Testis (tissue), 3 donors: ENCODE results near the gene EHBP1L1. TPM values are rescaled to one million over a fixed set of nuclear protein-coding genes. Genes with fewer than 3 reads are reported as not detected.

Experiments used
- DNase-seq: peaks from one replicate; pipeline ENCODE4 v3.0.0-alpha.2; 2019
- H3K27ac ChIP-seq, 2 donors: fragments of 200-600 bp; sonication (generic); one replicate each; pipeline ENCODE4 v1.5.1; 2019
- H3K27me3 ChIP-seq: fragments of 200-600 bp; sonication (generic); one replicate; pipeline ENCODE4 v1.5.1; 2019
- H3K36me3 ChIP-seq: fragments of 200-600 bp; sonication (generic); one replicate; pipeline ENCODE4 v1.5.1; 2017; ENCODE audit warnings: low read depth; ENCODE audit errors: missing control alignments
- H3K4me1 ChIP-seq: fragments of 200-600 bp; sonication (generic); one replicate; pipeline ENCODE4 v1.5.1; 2019
- H3K4me3 ChIP-seq, 2 donors: fragments of 200-600 bp; sonication (generic); one replicate each; pipeline ENCODE4 v1.5.1; 2017 to 2019
- H3K9me3 ChIP-seq: fragments of 200-600 bp; sonication (generic); one replicate; pipeline ENCODE4 v1.5.1; 2017
- CTCF ChIP-seq, 3 experiments: fragments of 450-650 bp in 2 of 3; fragments of 200-600 bp in 1 of 3; sonication (generic) in 1 of 3; IDR thresholded peaks; one replicate each; pipeline ENCODE4 v1.5.1; 2016 to 2019; ENCODE audit warnings: antibody characterized with exemption in 3 of 3, mild to moderate bottlenecking in 2 of 3, moderate library complexity in 1 of 3
- POLR2A ChIP-seq: fragments of 450-650 bp; IDR thresholded peaks from one replicate; pipeline ENCODE4 v1.6.1; 2017; ENCODE audit warnings: antibody characterized with exemption, mild to moderate bottlenecking, moderate library complexity
- WGBS, 2 donors: methylation state at CpG; one replicate each; pipeline ENCODE4 v1.1.5; 2018; 5-methylcytosine and 5-hydroxymethylcytosine counted together
- intact Hi-C: fragments of 100-400 bp; cut with DNase I; formaldehyde crosslinking; loops from one replicate; pipeline ENCODE4 v1.15.1; 2023; ENCODE audit warnings: low total_unique reads
- polyA plus RNA-seq: library from polyadenylated mRNA; stranded (reverse); fragments of 350-450 nt; fragmentation: Illumina TruSeq; extraction: RNeasy Lipid Tissue Mini Kit (QIAGEN cat#74804); gene quantifications from one replicate; pipeline ENCODE4 v1.2.3, GENCODE V29; 2014; ENCODE audit warnings: low read depth, low replicate concordance; ENCODE audit not compliant: insufficient read depth
- total RNA-seq, 2 donors: library from RNA; depleted of rRNA; stranded (reverse); fragments of >200 nt; gene quantifications; one replicate each; pipeline ENCODE4 v1.2.3, GENCODE V29; 2016

Gene EHBP1L1
- total and polyA plus RNA-seq, 3 donors from 2014 or later: 20.5 to 66.8 (median 51.0) TPM

GRCh38 chr11:65584723-65585171 lies 8.9 kb downstream of the EHBP1L1 start:
- intact Hi-C loops: no loop called here
- Histone ChIP-seq H3K27me3 (no peaks in the 10 kb centered on the region), H3K4me1 (peaks cover 14% of the 10 kb centered on the region), H3K27ac (no peak overlapping the region), H3K9me3 (no peaks in the 10 kb centered on the region), H3K4me3 (peak overlapping the region; percentile 6 to 10), H3K36me3 (no peaks in the 10 kb centered on the region)
- 51 to 65% methylated on average over 12 to 46 of the region's 46 CpGs for WGBS, 2 donors
- TF ChIP-seq CTCF (IDR thresholded peaks at IDR 0.05) (no peak), POLR2A (no peak)
- DNase-seq: peak; percentile 46

GRCh38 chr11:65585396-65586246 lies 9.8 kb downstream of the EHBP1L1 start:
- Histone ChIP-seq H3K27ac (no peak overlapping the region), H3K27me3 (no peaks in the 10 kb centered on the region), H3K9me3 (no peaks in the 10 kb centered on the region), H3K36me3 (no peaks in the 10 kb centered on the region), H3K4me1 (peaks cover 14% of the 10 kb centered on the region), H3K4me3 (peak overlapping the region in 1 of 2 donors; percentile 6)
- WGBS, 2 donors: 43 to 68% methylated on average over 44 to 50 of the region's 51 CpGs
- no peak for DNase-seq
- intact Hi-C loops: no loop called here
- TF ChIP-seq POLR2A: no peak
- TF ChIP-seq CTCF (IDR thresholded peaks at IDR 0.05): no peak

- no peaks in the 10 kb centered on the region for H3K36me3 ChIP-seq
- no peak overlapping the region for H3K27ac ChIP-seq
- no peaks in the 10 kb centered on the region for H3K27me3 ChIP-seq
- 82 to 86% methylated on average over 2 to 4 of the region's 4 CpGs for WGBS, 2 donors
- no peak for TF ChIP-seq CTCF (IDR thresholded peaks at IDR 0.05)
- no peak for TF ChIP-seq POLR2A
- intact Hi-C loops: no loop called here
- H3K4me1 ChIP-seq: peaks cover 14% of the 10 kb centered on the region
- H3K9me3 ChIP-seq: no peaks in the 10 kb centered on the region
- DNase-seq: no peak
- no peak overlapping the region for H3K4me3 ChIP-seq
These were observed 10.4 kb downstream of the EHBP1L1 start for GRCh38 chr11:65586247-65586630.

GRCh38 chr11:65586676-65587075 lies 10.8 kb downstream of the EHBP1L1 start:
- 67 to 80% methylated on average over 1 to 2 of the region's 2 CpGs for WGBS, 2 donors
- DNase-seq: no peak
- no peak for TF ChIP-seq POLR2A
- TF ChIP-seq CTCF (IDR thresholded peaks at IDR 0.05): no peak
- no peaks in the 10 kb centered on the region for H3K36me3 ChIP-seq
- peaks cover 14% of the 10 kb centered on the region for H3K4me1 ChIP-seq
- intact Hi-C loops: no loop called here
- no peak overlapping the region for H3K27ac ChIP-seq
- H3K27me3 ChIP-seq: no peaks in the 10 kb centered on the region
- H3K4me3 ChIP-seq: no peak overlapping the region
- no peaks in the 10 kb centered on the region for H3K9me3 ChIP-seq
